ENCODE data around the gene COX7A1.
A peak's percentile ranks its signal among the peaks of the same experiment; 100 is the strongest.
"Not testable (repeated sequence)": the region's sequence is repeated elsewhere in the genome, so short reads cannot be mapped to it uniquely, and the experiment has no call there.

The COX7A1 gene

GRCh38 chr19:36152352-36153091 lies at the start of gene COX7A1:
COX7A1 (minus strand) TSS chr19:36152447; CDS start chr19:36152407, 40 bp downstream.
- no peak for DNase-seq

- no peak for DNase-seq
Measured at GRCh38 chr19:36201684-36202083, 49.4 kb upstream of the COX7A1 start.

GRCh38 chr19:36198119-36198518 lies 45.9 kb upstream of the COX7A1 start:
- no peak for DNase-seq

GRCh38 chr19:36196249-36196648 lies 44.0 kb upstream of the COX7A1 start:
- no peak for DNase-seq

GRCh38 chr19:36186722-36187121 lies 34.5 kb upstream of the COX7A1 start:
- not testable (repeated sequence) for DNase-seq

GRCh38 chr19:36183245-36183628 lies 31.0 kb upstream of the COX7A1 start:
- no peak for DNase-seq

- no peak for DNase-seq
Measured at GRCh38 chr19:36182612-36183244, 30.5 kb upstream of the COX7A1 start.

- not testable (repeated sequence) for DNase-seq
Measured at GRCh38 chr19:36179077-36179476, 26.8 kb upstream of the COX7A1 start.

- not testable (repeated sequence) for DNase-seq
Measured at GRCh38 chr19:36173846-36174245, 21.6 kb upstream of the COX7A1 start.

GRCh38 chr19:36172852-36173251 lies 20.6 kb upstream of the COX7A1 start:
- DNase-seq, result no peak

GRCh38 chr19:36169084-36169760 lies 17.0 kb upstream of the COX7A1 start:
- peak; percentile 60 for DNase-seq

- DNase-seq, result no peak
Measured at GRCh38 chr19:36163813-36164212, 11.6 kb upstream of the COX7A1 start.

GRCh38 chr19:36160821-36161596 lies 8.8 kb upstream of the COX7A1 start:
- DNase-seq, result no peak

- no peak for DNase-seq
Measured at GRCh38 chr19:36153126-36153525, 879 bp upstream of the COX7A1 start.

GRCh38 chr19:36152019-36152351 lies 262 bp downstream of the COX7A1 start:
- DNase-seq, result no peak

- DNase-seq, result no peak
Measured at GRCh38 chr19:36151144-36152018, 866 bp downstream of the COX7A1 start.

- DNase-seq, result no peak
Measured at GRCh38 chr19:36150586-36150985, 1.7 kb downstream of the COX7A1 start.

GRCh38 chr19:36149673-36150406 lies 2.4 kb downstream of the COX7A1 start:
- DNase-seq, result no peak

GRCh38 chr19:36144624-36145023 lies 7.6 kb downstream of the COX7A1 start:
- no peak for DNase-seq

GRCh38 chr19:36142496-36142895 lies 9.8 kb downstream of the COX7A1 start:
- no peak for DNase-seq

GRCh38 chr19:36142046-36142445 lies 10.2 kb downstream of the COX7A1 start:
- no peak for DNase-seq

Measured in NCI-H748 treated with DMSO at 0.1 percent for 48 hours (cell line).